ENCODE results near the gene GAST. TPM values are rescaled to one million over a fixed set of nuclear protein-coding genes. Genes with fewer than 3 reads are reported as not detected.
A peak's percentile ranks its signal among the peaks of the same experiment; 100 is the strongest.

GAST gene
- total RNA-seq, 4 donors from 2014 or later, result not detected

DNA sequence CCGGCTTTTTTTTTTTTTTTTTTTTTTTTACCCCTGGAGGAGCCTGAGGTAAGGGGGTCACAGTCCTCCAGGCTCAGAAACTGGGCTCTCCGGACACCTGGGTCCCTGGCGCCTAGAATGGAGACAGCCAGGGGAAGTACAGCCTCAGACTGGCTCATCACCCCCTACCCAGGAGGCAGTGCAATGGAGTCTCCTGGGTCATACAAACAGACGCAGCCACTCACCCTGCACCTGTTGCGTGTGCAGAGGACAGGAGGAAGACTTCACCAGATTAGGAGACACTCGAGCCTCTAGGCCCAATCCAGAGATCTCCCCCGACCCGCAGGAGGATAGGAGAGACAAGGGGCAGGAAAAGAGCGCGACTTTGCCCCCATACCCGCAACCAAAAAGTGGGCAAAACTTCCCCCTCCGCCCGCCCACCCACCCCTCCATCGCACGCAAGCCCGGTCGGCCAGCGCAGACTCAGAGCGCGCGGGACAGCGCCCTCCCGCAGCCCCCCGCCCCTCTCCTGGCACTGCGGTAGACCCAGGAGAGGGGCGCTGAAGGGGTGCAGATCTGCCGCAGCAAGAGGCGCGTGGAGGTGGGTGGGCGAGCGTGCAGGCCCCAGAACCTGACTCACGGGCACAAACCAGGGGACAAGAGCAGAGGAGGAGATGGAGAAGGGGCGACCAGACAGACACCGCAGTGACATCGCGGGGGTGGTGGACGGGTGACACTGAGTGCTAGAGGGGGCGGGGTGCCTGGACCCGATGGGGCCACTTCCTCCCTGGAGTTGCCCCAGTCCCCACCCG lies 21.4 kb downstream of the GAST start:
- no peak overlapping the region for H3K27ac ChIP-seq
- peaks cover 5 to 84% (median 13%) of the 10 kb centered on the region in 4 donors for H3K27me3 ChIP-seq
- intact Hi-C loops (cut with DNase I), result no loop called here
- H3K4me3 ChIP-seq, result peak overlapping the region; percentile 29 to 67 (median 52)
- H3K36me3 ChIP-seq, result no peaks in the 10 kb centered on the region
- 12 to 18% methylated on average over 12 to 22 of the region's 40 CpGs for WGBS, 2 donors
- H3K4me1 ChIP-seq, result peaks cover 18 to 52% (median 28%) of the 10 kb centered on the region in 3 donors
- no peaks in the 10 kb centered on the region for H3K9me3 ChIP-seq
- no peak for DNase-seq
- TF ChIP-seq, protein P1, sequence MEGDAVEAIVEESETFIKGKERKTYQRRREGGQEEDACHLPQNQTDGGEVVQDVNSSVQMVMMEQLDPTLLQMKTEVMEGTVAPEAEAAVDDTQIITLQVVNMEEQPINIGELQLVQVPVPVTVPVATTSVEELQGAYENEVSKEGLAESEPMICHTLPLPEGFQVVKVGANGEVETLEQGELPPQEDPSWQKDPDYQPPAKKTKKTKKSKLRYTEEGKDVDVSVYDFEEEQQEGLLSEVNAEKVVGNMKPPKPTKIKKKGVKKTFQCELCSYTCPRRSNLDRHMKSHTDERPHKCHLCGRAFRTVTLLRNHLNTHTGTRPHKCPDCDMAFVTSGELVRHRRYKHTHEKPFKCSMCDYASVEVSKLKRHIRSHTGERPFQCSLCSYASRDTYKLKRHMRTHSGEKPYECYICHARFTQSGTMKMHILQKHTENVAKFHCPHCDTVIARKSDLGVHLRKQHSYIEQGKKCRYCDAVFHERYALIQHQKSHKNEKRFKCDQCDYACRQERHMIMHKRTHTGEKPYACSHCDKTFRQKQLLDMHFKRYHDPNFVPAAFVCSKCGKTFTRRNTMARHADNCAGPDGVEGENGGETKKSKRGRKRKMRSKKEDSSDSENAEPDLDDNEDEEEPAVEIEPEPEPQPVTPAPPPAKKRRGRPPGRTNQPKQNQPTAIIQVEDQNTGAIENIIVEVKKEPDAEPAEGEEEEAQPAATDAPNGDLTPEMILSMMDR (IDR thresholded peaks at IDR 0.05), result no peak
- TF ChIP-seq POLR2A (IDR thresholded peaks at IDR 0.05), result no peak

DNA sequence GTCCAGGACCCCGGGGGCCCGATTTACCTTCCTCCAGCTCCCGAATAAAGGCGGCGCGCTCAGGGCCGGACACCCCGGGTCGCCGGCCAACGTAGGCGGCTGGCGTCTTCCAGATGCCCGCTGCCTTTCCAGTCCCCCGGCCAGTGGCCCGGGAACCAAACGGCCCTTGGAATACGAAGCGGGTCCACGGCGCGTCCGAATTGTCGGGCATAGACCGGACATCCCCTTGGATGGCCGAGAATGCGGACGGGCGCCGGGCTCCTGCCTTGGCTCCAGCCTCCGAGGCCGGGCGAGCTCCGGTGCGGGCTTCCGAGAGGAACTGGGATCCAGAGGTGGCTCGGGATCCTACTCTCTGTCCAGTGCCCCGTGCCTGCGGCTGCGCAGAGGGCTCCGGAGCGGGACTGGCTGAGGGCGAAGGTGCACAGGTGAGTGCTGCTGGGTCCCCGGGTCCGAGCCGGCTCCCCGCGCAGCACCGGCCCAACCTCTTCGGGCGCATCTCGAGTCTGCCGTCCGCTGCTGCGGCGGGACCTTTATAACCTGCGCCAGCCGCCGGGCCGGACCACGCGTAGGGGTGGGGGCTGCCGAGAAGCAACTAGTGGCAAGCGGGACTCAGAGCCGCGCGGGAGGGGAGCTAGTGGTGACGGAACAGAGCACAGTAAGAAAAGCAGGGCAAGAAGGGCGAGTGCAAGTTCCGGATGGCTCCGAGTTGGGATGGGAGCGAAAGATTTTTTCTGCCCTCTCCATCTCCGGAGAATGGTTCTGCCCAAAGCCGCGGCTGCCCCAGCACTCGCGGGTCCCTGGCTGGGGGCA lies 22.2 kb downstream of the GAST start, which contains the start of gene HAP1:
Gene HAP1 (minus strand): TSS at position 505 of the 810 bp plus-strand sequence. CDS start 9 bp downstream, at position 496.
- TF ChIP-seq, protein P1 (IDR thresholded peaks at IDR 0.05), result no peak
- peak in 2 of 4 donors; percentile 60 to 72 for TF ChIP-seq POLR2A (IDR thresholded peaks at IDR 0.05)
- peaks cover 5 to 79% (median 13%) of the 10 kb centered on the region in 4 donors for H3K27me3 ChIP-seq
- H3K36me3 ChIP-seq, result no peaks in the 10 kb centered on the region
- intact Hi-C loops (cut with DNase I), result no loop called here
- H3K9me3 ChIP-seq, result no peaks in the 10 kb centered on the region
- WGBS, 2 donors, result 0 to 1% methylated on average over 14 to 33 of the region's 77 CpGs
- H3K4me3 ChIP-seq, result peak within 1 kb of the TSS; percentile 29 to 67 (median 52)
- DNase-seq, result no peak
- H3K27ac ChIP-seq, result no peak within 1 kb of the TSS
- peaks cover 18 to 53% (median 28%) of the 10 kb centered on the region in 3 donors for H3K4me1 ChIP-seq

DNA sequence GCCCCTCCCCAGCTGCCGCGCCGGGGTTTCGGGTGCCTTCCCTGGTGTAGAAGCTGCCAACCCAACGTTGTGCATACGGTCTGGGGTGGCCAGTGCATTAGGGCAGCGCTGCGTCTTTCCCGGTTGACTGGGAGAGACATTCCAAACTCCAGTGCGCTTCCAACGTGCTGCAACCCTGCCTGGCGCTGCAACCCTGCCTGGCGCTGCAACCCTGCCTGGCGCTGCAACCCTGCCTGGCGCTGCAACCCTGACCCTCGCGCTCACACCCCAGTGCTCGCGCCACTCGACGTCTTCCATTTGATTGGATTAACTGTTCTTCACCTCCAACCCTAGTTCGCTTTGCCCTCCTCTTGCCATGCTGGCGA lies 22.8 kb downstream of the GAST start:
- intact Hi-C loops (cut with DNase I), result no loop called here

DNA sequence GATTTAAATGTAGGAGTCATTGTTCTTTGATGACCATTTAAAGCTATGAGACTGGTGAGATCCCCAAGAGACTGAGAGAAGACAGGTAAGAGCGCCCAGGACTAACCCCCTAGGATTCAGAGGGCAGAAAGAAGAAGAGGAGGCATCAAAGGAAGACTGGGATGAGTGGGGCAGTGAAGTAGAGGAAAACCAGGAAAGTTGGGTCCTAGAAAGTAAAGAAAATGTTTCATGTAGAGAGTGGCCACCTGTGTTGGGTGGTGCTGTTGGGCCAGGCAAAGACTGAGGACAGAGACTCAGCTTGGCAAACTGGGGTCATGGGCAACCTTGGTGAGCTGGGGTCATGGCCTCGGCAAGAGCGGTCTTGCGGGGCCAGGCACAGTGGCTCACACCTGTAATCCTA lies 23.6 kb downstream of the GAST start:
- WGBS, 2 donors, result 88 to 90% methylated on average over 4 of the region's 4 CpGs
- Histone ChIP-seq H3K9me3 (no peaks in the 10 kb centered on the region), H3K27ac (no peak overlapping the region), H3K4me3 (no peak overlapping the region), H3K36me3 (no peaks in the 10 kb centered on the region), H3K27me3 (peaks cover 5 to 72% (median 13%) of the 10 kb centered on the region in 4 donors), H3K4me1 (peaks cover 18 to 53% (median 28%) of the 10 kb centered on the region in 3 donors)
- intact Hi-C loops (cut with DNase I), result no loop called here
- TF ChIP-seq POLR2A (IDR thresholded peaks at IDR 0.05), result no peak
- TF ChIP-seq, protein P1 (IDR thresholded peaks at IDR 0.05), result no peak
- no peak for DNase-seq

More for the DNA sequence above, 22.8 kb downstream of the GAST start:
- 2 to 3% methylated on average over 11 to 20 of the region's 23 CpGs for WGBS, 2 donors
- no peak for DNase-seq
- peaks cover 18 to 53% (median 28%) of the 10 kb centered on the region in 3 donors for H3K4me1 ChIP-seq
- peaks cover 5 to 79% (median 13%) of the 10 kb centered on the region in 4 donors for H3K27me3 ChIP-seq
- TF ChIP-seq, protein P1 (IDR thresholded peaks at IDR 0.05), result no peak
- TF ChIP-seq POLR2A (IDR thresholded peaks at IDR 0.05), result no peak
- no peak overlapping the region for H3K27ac ChIP-seq
- no peaks in the 10 kb centered on the region for H3K36me3 ChIP-seq
- peak overlapping the region; percentile 29 to 67 (median 52) for H3K4me3 ChIP-seq
- no peaks in the 10 kb centered on the region for H3K9me3 ChIP-seq

Measured in esophagus squamous epithelium (tissue), 5 donors.